ENCODE data around the gene AP4E1. TPM values are rescaled to one million over a fixed set of nuclear protein-coding genes. Genes with fewer than 3 reads are reported as not detected.

AP4E1 gene
- total RNA-seq, 1 experiment from 2014 or later: 10.1 TPM

DNA sequence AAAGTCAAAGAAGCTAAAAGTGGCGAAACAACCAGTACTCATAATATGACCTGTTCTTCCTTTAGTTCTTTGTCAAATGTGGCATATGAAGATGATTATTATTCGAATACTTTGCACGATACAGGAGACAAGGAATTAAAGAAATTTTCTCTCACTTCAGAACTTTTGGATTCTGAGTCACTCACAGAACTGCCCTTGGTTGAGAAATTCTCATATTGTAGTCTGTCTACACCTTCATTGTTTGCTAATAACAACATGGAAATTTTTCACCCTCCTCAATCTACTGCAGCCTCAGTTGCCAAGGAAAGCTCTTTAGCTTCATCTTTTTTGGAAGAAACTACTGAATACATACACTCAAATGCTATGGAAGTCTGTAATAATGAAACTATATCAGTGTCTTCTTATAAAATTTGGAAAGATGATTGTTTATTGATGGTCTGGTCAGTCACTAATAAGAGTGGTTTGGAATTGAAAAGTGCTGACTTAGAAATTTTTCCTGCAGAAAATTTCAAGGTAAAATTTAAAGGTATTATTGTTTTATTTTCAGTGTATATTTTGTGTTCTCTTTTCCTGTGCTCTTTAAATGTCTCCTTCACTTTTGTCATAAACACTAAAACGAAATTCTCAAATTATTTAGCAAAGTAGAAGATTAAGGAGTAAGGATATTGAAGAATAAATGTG, 89.0 kb downstream of the AP4E1 start:
- no peak overlapping the region for H3K9ac ChIP-seq (ENCODE audit: low read length)
- no peaks in the 10 kb centered on the region for H3K9me2 ChIP-seq (ENCODE audit: insufficient read depth)
- BruUV-seq (replicated peaks): no TSS peak
- no peaks in the 10 kb centered on the region for H4K20me1 ChIP-seq (ENCODE audit: insufficient read depth)
- RAD21 ChIA-PET (ENCODE audit: low non-redundant PET in 1 of 2, low total read pairs in 2 of 2, uncharacterized antibody in 2 of 2, unreplicated experiment in 2 of 2): no interaction called here
- H3K79me2 ChIP-seq (ENCODE audit: insufficient read depth, low read length): no peaks in the 10 kb centered on the region
- H3K36me3 ChIP-seq (ENCODE audit: control insufficient read depth in 1 of 2, insufficient read depth in 2 of 2, low read length in 2 of 2): peaks cover 0 to 3% of the 10 kb centered on the region in 2 experiments; a peak in 1 of 4 replicates
- no peak for DNase-seq (ENCODE audit: low read depth, low spot score)
- H3K27ac ChIP-seq (ENCODE audit: low read depth, low read length): no peak overlapping the region
- no peak overlapping the region for H3K4me2 ChIP-seq (ENCODE audit: low read length)
- POLR2A ChIA-PET: no interaction called here
- no peak overlapping the region for H2AFZ ChIP-seq (ENCODE audit: low read depth, low read length, poor library complexity, severe bottlenecking)
- H3K4me3 ChIP-seq (replicated peaks in 1 of 2; ENCODE audit: low read depth in 1 of 2, low read length in 2 of 2): no peak overlapping the region
- no peaks in the 10 kb centered on the region for H3K27me3 ChIP-seq (ENCODE audit: insufficient read depth, low read length)
- intact Hi-C loops (cut with micrococcal nuclease): no loop called here
- no peak for TF ChIP-seq CEBPB (IDR thresholded peaks at IDR 0.05; ENCODE audit: low read depth)
- TF ChIP-seq EZH2 (IDR thresholded peaks at IDR 0.05): no peak
- TF ChIP-seq SRF (IDR thresholded peaks at IDR 0.05; ENCODE audit: low read depth): no peak
- TF ChIP-seq EGR1 (IDR thresholded peaks at IDR 0.05; ENCODE audit: low read depth): no peak
- TF ChIP-seq EZH2phosphoT487 (IDR thresholded peaks at IDR 0.05; ENCODE audit: borderline replicate concordance): no peak
- TF ChIP-seq POLR2A (IDR thresholded peaks at IDR 0.05; ENCODE audit: borderline replicate concordance, extremely low read depth, insufficient read depth, insufficient read length): no peak
- TF ChIP-seq JUND (IDR thresholded peaks at IDR 0.05): no peak
- TF ChIP-seq, protein P1, sequence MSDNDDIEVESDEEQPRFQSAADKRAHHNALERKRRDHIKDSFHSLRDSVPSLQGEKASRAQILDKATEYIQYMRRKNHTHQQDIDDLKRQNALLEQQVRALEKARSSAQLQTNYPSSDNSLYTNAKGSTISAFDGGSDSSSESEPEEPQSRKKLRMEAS (IDR thresholded peaks at IDR 0.05): no peak
- TF ChIP-seq ZFX (IDR thresholded peaks at IDR 0.05): no peak
- no peak for TF ChIP-seq FOSL1 (IDR thresholded peaks at IDR 0.05; ENCODE audit: low read depth)
- TF ChIP-seq TCF7L2 (IDR thresholded peaks at IDR 0.05; ENCODE audit: borderline replicate concordance, extremely low read depth, insufficient read depth, insufficient read length): no peak
- TF ChIP-seq, protein P2, sequence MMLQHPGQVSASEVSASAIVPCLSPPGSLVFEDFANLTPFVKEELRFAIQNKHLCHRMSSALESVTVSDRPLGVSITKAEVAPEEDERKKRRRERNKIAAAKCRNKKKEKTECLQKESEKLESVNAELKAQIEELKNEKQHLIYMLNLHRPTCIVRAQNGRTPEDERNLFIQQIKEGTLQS (IDR thresholded peaks at IDR 0.05): no peak
- TF ChIP-seq, protein P3, sequence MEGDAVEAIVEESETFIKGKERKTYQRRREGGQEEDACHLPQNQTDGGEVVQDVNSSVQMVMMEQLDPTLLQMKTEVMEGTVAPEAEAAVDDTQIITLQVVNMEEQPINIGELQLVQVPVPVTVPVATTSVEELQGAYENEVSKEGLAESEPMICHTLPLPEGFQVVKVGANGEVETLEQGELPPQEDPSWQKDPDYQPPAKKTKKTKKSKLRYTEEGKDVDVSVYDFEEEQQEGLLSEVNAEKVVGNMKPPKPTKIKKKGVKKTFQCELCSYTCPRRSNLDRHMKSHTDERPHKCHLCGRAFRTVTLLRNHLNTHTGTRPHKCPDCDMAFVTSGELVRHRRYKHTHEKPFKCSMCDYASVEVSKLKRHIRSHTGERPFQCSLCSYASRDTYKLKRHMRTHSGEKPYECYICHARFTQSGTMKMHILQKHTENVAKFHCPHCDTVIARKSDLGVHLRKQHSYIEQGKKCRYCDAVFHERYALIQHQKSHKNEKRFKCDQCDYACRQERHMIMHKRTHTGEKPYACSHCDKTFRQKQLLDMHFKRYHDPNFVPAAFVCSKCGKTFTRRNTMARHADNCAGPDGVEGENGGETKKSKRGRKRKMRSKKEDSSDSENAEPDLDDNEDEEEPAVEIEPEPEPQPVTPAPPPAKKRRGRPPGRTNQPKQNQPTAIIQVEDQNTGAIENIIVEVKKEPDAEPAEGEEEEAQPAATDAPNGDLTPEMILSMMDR (IDR thresholded peaks at IDR 0.05 in 2 of 3, conservative IDR thresholded peaks at IDR 0.05 in 1 of 3; ENCODE audit: borderline replicate concordance in 1 of 3, insufficient read depth in 1 of 3, low read depth in 2 of 3, low read length in 2 of 3): no peak
- TF ChIP-seq SP1 (IDR thresholded peaks at IDR 0.05; ENCODE audit: low read depth): no peak
- TF ChIP-seq ELF1 (IDR thresholded peaks at IDR 0.05; ENCODE audit: borderline replicate concordance, low read depth): no peak
- TF ChIP-seq CBX3 (IDR thresholded peaks at IDR 0.05; ENCODE audit: low read depth): no peak
- no peak for TF ChIP-seq ZNF274 (IDR thresholded peaks at IDR 0.05; ENCODE audit: low read depth, low read length)
- TF ChIP-seq, protein P4, sequence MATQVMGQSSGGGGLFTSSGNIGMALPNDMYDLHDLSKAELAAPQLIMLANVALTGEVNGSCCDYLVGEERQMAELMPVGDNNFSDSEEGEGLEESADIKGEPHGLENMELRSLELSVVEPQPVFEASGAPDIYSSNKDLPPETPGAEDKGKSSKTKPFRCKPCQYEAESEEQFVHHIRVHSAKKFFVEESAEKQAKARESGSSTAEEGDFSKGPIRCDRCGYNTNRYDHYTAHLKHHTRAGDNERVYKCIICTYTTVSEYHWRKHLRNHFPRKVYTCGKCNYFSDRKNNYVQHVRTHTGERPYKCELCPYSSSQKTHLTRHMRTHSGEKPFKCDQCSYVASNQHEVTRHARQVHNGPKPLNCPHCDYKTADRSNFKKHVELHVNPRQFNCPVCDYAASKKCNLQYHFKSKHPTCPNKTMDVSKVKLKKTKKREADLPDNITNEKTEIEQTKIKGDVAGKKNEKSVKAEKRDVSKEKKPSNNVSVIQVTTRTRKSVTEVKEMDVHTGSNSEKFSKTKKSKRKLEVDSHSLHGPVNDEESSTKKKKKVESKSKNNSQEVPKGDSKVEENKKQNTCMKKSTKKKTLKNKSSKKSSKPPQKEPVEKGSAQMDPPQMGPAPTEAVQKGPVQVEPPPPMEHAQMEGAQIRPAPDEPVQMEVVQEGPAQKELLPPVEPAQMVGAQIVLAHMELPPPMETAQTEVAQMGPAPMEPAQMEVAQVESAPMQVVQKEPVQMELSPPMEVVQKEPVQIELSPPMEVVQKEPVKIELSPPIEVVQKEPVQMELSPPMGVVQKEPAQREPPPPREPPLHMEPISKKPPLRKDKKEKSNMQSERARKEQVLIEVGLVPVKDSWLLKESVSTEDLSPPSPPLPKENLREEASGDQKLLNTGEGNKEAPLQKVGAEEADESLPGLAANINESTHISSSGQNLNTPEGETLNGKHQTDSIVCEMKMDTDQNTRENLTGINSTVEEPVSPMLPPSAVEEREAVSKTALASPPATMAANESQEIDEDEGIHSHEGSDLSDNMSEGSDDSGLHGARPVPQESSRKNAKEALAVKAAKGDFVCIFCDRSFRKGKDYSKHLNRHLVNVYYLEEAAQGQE (IDR thresholded peaks at IDR 0.05; ENCODE audit: low read depth): no peak
- no peak for TF ChIP-seq RAD21 (IDR thresholded peaks at IDR 0.05; ENCODE audit: low read depth)
- no peaks in the 10 kb centered on the region for H3K9me3 ChIP-seq (ENCODE audit: control insufficient read depth in 1 of 2, insufficient read depth in 1 of 2, low read depth in 1 of 2, low read length in 2 of 2)
- ATAC-seq: no peak
- H3K4me1 ChIP-seq (ENCODE audit: control insufficient read depth in 1 of 2, insufficient read depth in 2 of 2, low read length in 2 of 2): no peaks in the 10 kb centered on the region
- CTCF ChIA-PET: no interaction called here
